Aorta (tissue), 5 donors: ENCODE measurements around the gene GFRA4. TPM values are rescaled to one million over a fixed set of nuclear protein-coding genes. Genes with fewer than 3 reads are reported as not detected.

Source experiments
- ATAC-seq: fragments of 200-7000 bp; cut with Tn5 transposase; one replicate; pipeline ENCODE4 v1.9.1; 2022; ENCODE audit warnings: moderate library complexity; ENCODE audit not compliant: low FRiP score
- DNase-seq, 2 donors: peaks; one replicate each; pipeline ENCODE4 v3.0.0-alpha.2; 2020
- H3K27ac ChIP-seq, 2 donors: one replicate each; pipeline ENCODE4 v1.5.1; 2013; ENCODE audit warnings: low read length in 2 of 2, mild to moderate bottlenecking in 2 of 2, moderate library complexity in 2 of 2, control low read depth in 1 of 2, inconsistent platforms in 1 of 2, low read depth in 1 of 2
- H3K27me3 ChIP-seq, 2 donors: one replicate each; pipeline ENCODE4 v1.6.1; 2013; ENCODE audit warnings: control low read depth in 1 of 2, low read length in 1 of 2, mild to moderate bottlenecking in 1 of 2, moderate library complexity in 1 of 2; ENCODE audit not compliant: insufficient read depth in 2 of 2, control insufficient read depth in 1 of 2
- H3K36me3 ChIP-seq, 2 donors: one replicate each; pipeline ENCODE4 v1.6.1; 2013; ENCODE audit warnings: control low read depth in 1 of 2, low read length in 1 of 2, mild to moderate bottlenecking in 1 of 2; ENCODE audit not compliant: insufficient read depth in 2 of 2, control insufficient read depth in 1 of 2
- H3K4me1 ChIP-seq, 2 donors: one replicate each; pipeline ENCODE4 v1.6.1; 2013; ENCODE audit warnings: low read length in 2 of 2, control low read depth in 1 of 2, mild to moderate bottlenecking in 1 of 2, moderate library complexity in 1 of 2; ENCODE audit not compliant: insufficient read depth in 2 of 2, control insufficient read depth in 1 of 2
- H3K4me3 ChIP-seq, 2 donors: one replicate each; pipeline ENCODE4 v1.5.1; 2013; ENCODE audit warnings: low read length in 2 of 2, control low read depth in 1 of 2, mild to moderate bottlenecking in 1 of 2
- H3K9me3 ChIP-seq: one replicate; pipeline ENCODE4 v1.6.1; 2013; ENCODE audit warnings: mild to moderate bottlenecking, low read length; ENCODE audit not compliant: control insufficient read depth
- WGBS, 2 donors: extraction: QIAGEN DNeasy Blood & Tissue Kit; methylation state at CpG; one replicate each; pipeline ENCODE4 v1.1.7; 2013; 5-methylcytosine and 5-hydroxymethylcytosine counted together
- intact Hi-C, 2 donors: fragments of 100-400 bp; cut with DNase I; formaldehyde crosslinking; loops; one replicate each; pipeline versions ENCODE4 v1.14.2 to v1.15.0; 2022
- long read RNA-seq, 2 donors: library from polyadenylated mRNA; unstranded; transcript quantifications; one replicate each; pipeline ENCODE4 v2.0.0, GENCODE V29; 2020 to 2021
- polyA plus RNA-seq, 2 donors: library from polyadenylated mRNA; stranded (reverse); fragments of 200-250 nt; gene quantifications; one replicate each; pipeline ENCODE4 v1.2.3, GENCODE V29; 2013
- total RNA-seq, 2 donors: library from RNA; stranded (reverse); fragmentation: NEBNext Ultra II Directional; extraction: Animal tissue kit (Norgen Biotek cat#: 25700); gene quantifications; one replicate each; pipeline ENCODE4 v1.2.1, GENCODE V29; 2021
- donor health status: healthy with polysubstance abuse.
- donor health status: Bipolar disorder and iron deficiency.
- donor health status: DM: no; HTN: no; CAD: no.
- donor health status: DM: no; HTN: no; CAD: no.
- donor health status: DM: yes; HTN: yes; CAD: no.

GFRA4 gene, protein sequence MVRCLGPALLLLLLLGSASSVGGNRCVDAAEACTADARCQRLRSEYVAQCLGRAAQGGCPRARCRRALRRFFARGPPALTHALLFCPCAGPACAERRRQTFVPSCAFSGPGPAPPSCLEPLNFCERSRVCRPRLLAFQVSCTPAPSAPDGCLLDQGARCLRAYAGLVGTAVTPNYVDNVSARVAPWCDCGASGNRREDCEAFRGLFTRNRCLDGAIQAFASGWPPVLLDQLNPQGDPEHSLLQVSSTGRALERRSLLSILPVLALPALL
- total RNA-seq (not detected), polyA plus RNA-seq (not detected)
- long read RNA-seq, donor 1 = 0 reads
- long read RNA-seq, donor 2 = 0 reads

- WGBS, 2 donors = 70 to 71% methylated on average over 18 to 19 of the region's 19 CpGs
- ATAC-seq (no peak), DNase-seq (peak in 1 of 2 donors; percentile 45)
- Histone ChIP-seq H3K4me3 (no peak within 1 kb of the TSS), H3K9me3 (no peaks in the 10 kb centered on the region), H3K27ac (no peak within 1 kb of the TSS), H3K4me1 (no peaks in the 10 kb centered on the region), H3K27me3 (no peaks in the 10 kb centered on the region), H3K36me3 (no peaks in the 10 kb centered on the region)
- intact Hi-C loops = no loop called here
Measured at GRCh38 chr20:3663031-3663701, at the start of gene GFRA4. Gene GFRA4 (minus strand): TSS chr20:3663399. CDS start chr20:3663399, 0 bp downstream.

DNA sequence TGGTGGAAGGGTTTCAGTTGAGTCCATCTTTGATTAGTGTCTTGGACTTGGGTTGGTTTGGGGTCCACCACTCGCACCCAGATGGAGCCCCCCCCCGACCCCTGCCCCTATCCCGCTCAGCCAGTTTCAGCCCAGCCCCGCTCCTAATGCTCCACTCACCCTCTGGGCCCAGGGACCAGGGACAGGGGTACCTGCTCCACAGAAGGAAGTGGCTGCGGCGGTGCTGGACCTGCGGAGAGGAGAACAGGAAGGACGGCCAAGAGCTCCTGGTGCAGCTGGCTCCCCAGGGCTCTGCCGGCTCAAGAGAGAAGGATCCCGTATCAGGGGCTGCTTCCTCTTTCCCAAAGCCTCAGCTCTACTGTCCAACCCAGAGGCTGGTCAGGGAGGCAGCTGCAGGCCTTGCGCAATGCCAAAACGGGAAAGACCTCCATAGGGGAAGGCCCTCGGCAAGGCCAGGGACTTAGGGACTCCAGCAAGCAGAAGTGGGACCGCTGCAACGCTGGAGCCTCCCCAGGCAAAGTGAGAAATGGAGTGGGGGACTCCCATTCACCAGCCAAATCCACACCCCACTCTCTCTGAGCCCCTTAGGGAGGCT, 49.2 kb upstream of the GFRA4 start, which contains the start of gene SIGLEC1:
Gene SIGLEC1, minus strand, starts transcription at position 322 of the 595 bp plus-strand sequence. CDS start 5,472 bp downstream, outside the sequence.
- DNase-seq (peak in 1 of 2 donors; percentile 92), ATAC-seq (peak; percentile 54)
- Histone ChIP-seq H3K36me3 (no peaks in the 10 kb centered on the region), H3K4me1 (no peaks in the 10 kb centered on the region), H3K4me3 (no peak within 1 kb of the TSS), H3K27me3 (no peaks in the 10 kb centered on the region), H3K27ac (no peak within 1 kb of the TSS), H3K9me3 (no peaks in the 10 kb centered on the region)
- intact Hi-C loops = no loop called here
- WGBS, 2 donors = 89 to 91% methylated on average over 14 to 15 of the region's 15 CpGs

DNA sequence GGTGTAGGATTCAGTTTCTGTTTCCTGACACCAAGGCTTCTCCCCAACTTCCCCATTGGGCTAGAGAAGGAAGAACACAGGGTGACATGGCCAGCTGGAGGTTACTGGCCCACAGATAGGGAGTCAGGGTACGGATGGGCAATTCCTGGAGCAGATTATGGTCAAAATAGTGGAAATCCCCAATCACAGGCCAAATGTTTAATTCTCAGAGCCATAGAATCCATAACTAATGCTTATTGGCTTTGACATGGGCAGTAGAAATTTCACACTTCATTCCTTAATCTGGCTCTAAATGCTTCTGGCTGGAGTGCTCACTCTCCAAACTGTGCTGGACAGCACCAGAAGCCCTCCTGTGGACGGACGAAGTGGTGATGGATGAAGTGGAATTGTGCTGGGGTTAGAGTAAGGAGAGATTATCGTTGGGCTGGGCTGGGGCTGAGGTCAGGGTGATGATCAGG, 48.3 kb upstream of the GFRA4 start:
- Histone ChIP-seq H3K36me3 (no peaks in the 10 kb centered on the region), H3K9me3 (no peaks in the 10 kb centered on the region), H3K4me3 (no peak overlapping the region), H3K27me3 (no peaks in the 10 kb centered on the region), H3K4me1 (no peaks in the 10 kb centered on the region), H3K27ac (no peak overlapping the region)
- 65 to 66% methylated on average over 4 of the region's 4 CpGs for WGBS, 2 donors
- DNase-seq = no peak
- intact Hi-C loops = loop anchor here (1.0 to 2.0 kb wide), 2 partner anchors 35 kb away; no protein-coding TSS in a partner anchor
- ATAC-seq = no peak

GRCh38 chr20:3710703-3711483, 47.7 kb upstream of the GFRA4 start:
- WGBS, 2 donors = 30 to 35% methylated on average over 18 of the region's 18 CpGs
- Histone ChIP-seq H3K27me3 (no peaks in the 10 kb centered on the region), H3K27ac (no peak overlapping the region), H3K36me3 (no peaks in the 10 kb centered on the region), H3K4me3 (no peak overlapping the region), H3K9me3 (no peaks in the 10 kb centered on the region), H3K4me1 (no peaks in the 10 kb centered on the region)
- DNase-seq (peak; percentile 78 to 94), ATAC-seq (peak; percentile 58)
- intact Hi-C loops = loop anchor here (1.0 to 2.0 kb wide), 2 partner anchors 34 to 35 kb away; no protein-coding TSS in a partner anchor

DNA sequence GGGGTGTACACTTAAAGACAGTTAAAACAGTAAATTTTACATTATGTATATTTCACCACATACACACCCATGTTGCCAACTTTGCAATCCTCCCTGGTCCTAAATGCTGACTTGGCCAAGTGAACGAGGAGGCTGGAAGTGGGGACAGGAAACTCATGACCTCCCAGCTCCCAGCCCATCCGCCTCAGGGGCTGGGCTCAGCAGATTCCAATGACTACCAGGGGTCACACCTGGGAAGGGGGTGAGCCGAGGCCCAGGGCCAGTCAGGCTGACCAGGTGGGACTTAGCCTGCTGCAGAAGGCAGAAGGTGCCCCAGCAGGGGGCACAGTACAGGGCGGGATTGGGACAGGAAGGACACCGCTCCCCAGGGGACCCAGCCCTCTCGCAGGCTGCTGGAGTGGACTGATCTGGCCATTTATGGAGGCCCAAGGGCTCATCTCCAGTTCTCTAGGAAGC, 46.8 kb upstream of the GFRA4 start:
- no peaks in the 10 kb centered on the region for H3K27me3 ChIP-seq
- no peaks in the 10 kb centered on the region for H3K9me3 ChIP-seq
- H3K4me1 ChIP-seq = no peaks in the 10 kb centered on the region
- no peaks in the 10 kb centered on the region for H3K36me3 ChIP-seq
- H3K4me3 ChIP-seq = no peak overlapping the region
- no peak overlapping the region for H3K27ac ChIP-seq
- ATAC-seq (no peak), DNase-seq (no peak)
- WGBS, 2 donors = 72 to 73% methylated on average over 6 of the region's 6 CpGs
- intact Hi-C loops = loop anchor here in 1 of 2 donors (2.0 kb wide), 1 partner anchor 33 kb away; no protein-coding TSS in a partner anchor

- WGBS, 2 donors = 75 to 81% methylated on average over 3 of the region's 3 CpGs
- no peaks in the 10 kb centered on the region for H3K36me3 ChIP-seq
- no peak overlapping the region for H3K4me3 ChIP-seq
- H3K4me1 ChIP-seq = no peaks in the 10 kb centered on the region
- no peak for DNase-seq
- intact Hi-C loops = no loop called here
- no peaks in the 10 kb centered on the region for H3K27me3 ChIP-seq
- H3K27ac ChIP-seq = no peak overlapping the region
- H3K9me3 ChIP-seq = no peaks in the 10 kb centered on the region
- ATAC-seq = no peak
Measured at GRCh38 chr20:3707508-3707899, 44.3 kb upstream of the GFRA4 start.

DNA sequence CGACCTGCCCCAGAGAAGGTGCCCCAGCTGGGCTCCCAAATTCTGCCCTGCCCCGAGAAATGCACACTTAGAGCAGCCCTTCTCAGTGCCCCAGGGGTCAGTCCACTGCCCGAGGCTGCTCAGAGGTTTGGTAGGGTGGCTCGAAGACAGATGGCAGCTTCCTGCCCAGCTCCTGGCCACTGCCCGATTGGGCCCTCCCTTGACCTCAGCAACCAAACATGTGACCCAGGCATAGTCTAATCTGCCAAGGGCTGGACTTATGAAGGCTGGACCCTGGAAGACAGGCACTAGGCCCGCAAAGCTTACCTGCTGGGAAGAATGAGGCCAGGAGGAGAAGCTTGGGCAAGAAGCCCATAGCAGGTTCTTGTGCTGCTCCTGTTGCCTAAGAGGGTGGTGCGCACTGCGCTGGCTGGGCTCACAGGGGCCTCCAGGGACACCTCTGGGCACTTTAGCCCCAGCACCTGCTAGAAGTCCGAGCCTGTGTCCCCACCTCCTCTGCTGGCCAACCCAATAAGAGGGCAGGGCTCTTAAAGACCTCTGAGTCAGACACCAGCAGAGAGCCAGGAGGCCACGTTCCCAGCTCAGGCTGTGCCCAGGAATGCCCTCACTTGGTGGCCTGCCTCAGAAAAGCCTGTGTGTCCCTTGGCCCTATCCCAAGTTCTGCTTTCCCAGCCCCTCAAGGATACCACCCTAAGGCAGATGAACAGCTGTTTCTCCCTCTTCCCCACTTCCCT, 43.7 kb upstream of the GFRA4 start:
- H3K9me3 ChIP-seq = no peaks in the 10 kb centered on the region
- no peak overlapping the region for H3K27ac ChIP-seq
- 43 to 44% methylated on average over 10 of the region's 10 CpGs for WGBS, 2 donors

More for the DNA sequence above, 43.7 kb upstream of the GFRA4 start:
- no peaks in the 10 kb centered on the region for H3K36me3 ChIP-seq
- H3K4me3 ChIP-seq = no peak overlapping the region
- intact Hi-C loops = no loop called here
- no peaks in the 10 kb centered on the region for H3K27me3 ChIP-seq
- peak; percentile 69 for ATAC-seq
- no peak for DNase-seq
- H3K4me1 ChIP-seq = no peaks in the 10 kb centered on the region
